Transverse colon (tissue), 4 donors: ENCODE data around the gene KIAA1755. TPM values are rescaled to one million over a fixed set of nuclear protein-coding genes. Genes with fewer than 3 reads are reported as not detected.
A peak's percentile ranks its signal among the peaks of the same experiment; 100 is the strongest.

Experiments
- DNase-seq: peaks from one replicate; pipeline ENCODE4 v3.0.0-alpha.2; 2019
- H3K27ac ChIP-seq, 4 donors: fragments of 200-600 bp; sonication (generic); 2 replicates each; pipeline ENCODE4 v1.5.1; 2016 to 2018; ENCODE audit warnings: inconsistent platforms in 4 of 4
- H3K27me3 ChIP-seq: fragments of 200-600 bp; sonication (generic); 2 replicates; pipeline ENCODE4 v1.5.1; 2017; ENCODE audit warnings: inconsistent platforms
- H3K36me3 ChIP-seq, 4 donors: fragments of 200-600 bp; sonication (generic); 2 replicates each; pipeline ENCODE4 v1.5.1; 2017 to 2019; ENCODE audit warnings: inconsistent platforms in 4 of 4
- H3K4me1 ChIP-seq, 4 donors: fragments of 200-600 bp; sonication (generic); 2 replicates each; pipeline ENCODE4 v1.5.1; 2017 to 2020; ENCODE audit warnings: inconsistent platforms in 4 of 4
- H3K4me3 ChIP-seq, 4 donors: fragments of 200-600 bp; sonication (generic); 1 replicate in 1 of 4; 2 replicates in 3 of 4; pipeline versions ENCODE4 v1.5.1 to v1.6.1; 2017 to 2019; ENCODE audit warnings: inconsistent platforms in 4 of 4
- H3K9me3 ChIP-seq, 2 donors: fragments of 200-600 bp; sonication (generic); 2 replicates each; pipeline ENCODE4 v1.5.1; 2017 to 2019; ENCODE audit warnings: inconsistent platforms in 2 of 2
- EP300 ChIP-seq: sonication (generic); formaldehyde crosslinking; IDR thresholded peaks from one replicate; pipeline ENCODE4 v1.6.1; 2017; ENCODE audit warnings: antibody characterized with exemption, low read depth
- POLR2A ChIP-seq: fragments of 450-650 bp; IDR thresholded peaks from one replicate; pipeline ENCODE4 v1.6.1; 2016; ENCODE audit warnings: antibody characterized with exemption, mild to moderate bottlenecking, moderate library complexity
- POLR2AphosphoS5 ChIP-seq, 3 donors: sonication (generic); formaldehyde crosslinking; IDR thresholded peaks; one replicate each; pipeline ENCODE4 v1.6.1; 2016; ENCODE audit warnings: antibody characterized with exemption in 3 of 3
- WGBS, 2 donors: methylation state at CpG; one replicate each; pipeline ENCODE4 v1.1.5; 2018; ENCODE audit warnings: low coverage in 1 of 2; 5-methylcytosine and 5-hydroxymethylcytosine counted together
- in situ Hi-C, 4 donors: fragments of 200-750 bp; cut with MboI; loops; one replicate each; pipeline versions ENCODE4 v1.15.0 to v1.15.1; 2017; ENCODE audit warnings: low sequenced_read_pairs in 3 of 4, low pct_ligation_motif_present in 1 of 4, low pct_unique_long_range_greater_than_20kb in 1 of 4
- intact Hi-C: fragments of 100-400 bp; cut with DNase I; formaldehyde crosslinking; loops from one replicate; pipeline ENCODE4 v1.15.1; 2023; ENCODE audit warnings: low total_unique reads
- total RNA-seq, 4 donors: library from RNA; depleted of rRNA; stranded (reverse); fragments of >200 nt; gene quantifications; one replicate each; pipeline ENCODE4 v1.1.0, GENCODE V29; 2016
- TF ChIP-seq, protein P1 (sequence below), 5 experiments: fragments of 200-600 bp in 3 of 5; fragments of 450-650 bp in 2 of 5; sonication (generic) in 3 of 5; IDR thresholded peaks; 1 replicate in 2 of 5; 2 replicates in 3 of 5; pipeline ENCODE4 v1.5.1; 2016 to 2017; ENCODE audit warnings: antibody characterized with exemption in 5 of 5, inconsistent platforms in 3 of 5, mild to moderate bottlenecking in 2 of 5, moderate library complexity in 1 of 5

KIAA1755 gene
- total RNA-seq, 4 donors from 2014 or later, result 1.6 to 20.2 (median 3.7) TPM

DNA sequence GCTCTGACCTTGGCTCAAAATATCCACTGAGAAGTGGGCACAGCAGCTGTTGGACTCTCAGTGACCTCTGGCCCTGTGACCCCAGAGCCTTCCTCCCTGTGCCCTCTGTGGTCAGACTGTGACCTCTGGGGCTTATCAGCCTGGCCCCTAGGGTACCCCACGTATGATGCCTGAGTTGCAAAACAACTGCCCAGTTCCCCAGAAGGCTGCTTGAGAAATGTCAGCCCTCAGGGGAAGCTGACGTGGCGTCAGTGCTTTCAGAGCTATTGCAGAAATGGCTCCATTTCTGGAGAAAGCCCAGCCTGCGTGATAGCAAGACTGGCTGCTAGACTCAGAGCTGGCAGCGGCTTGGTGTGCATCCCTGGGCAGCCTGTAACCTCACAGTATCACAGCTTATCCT lies 63.9 kb downstream of the KIAA1755 start:
- no peaks in the 10 kb centered on the region for H3K36me3 ChIP-seq
- intact Hi-C loops, result no loop called here
- H3K9me3 ChIP-seq, result no peaks in the 10 kb centered on the region
- H3K27me3 ChIP-seq, result no peaks in the 10 kb centered on the region
- peak; percentile 14 for DNase-seq
- H3K4me1 ChIP-seq, result no peaks in the 10 kb centered on the region
- in situ Hi-C loops, result no loop called here
- TF ChIP-seq POLR2AphosphoS5 (IDR thresholded peaks at IDR 0.05), result peak in 1 of 3 donors; percentile 10
- no peak for TF ChIP-seq POLR2A
- peak overlapping the region in 1 of 4 donors; percentile 9 for H3K27ac ChIP-seq
- 28% methylated on average over 5 of the region's 5 CpGs; no CpG with 5 or more reads in 1 of the 2 donors for WGBS, 2 donors
- no peak overlapping the region for H3K4me3 ChIP-seq

DNA sequence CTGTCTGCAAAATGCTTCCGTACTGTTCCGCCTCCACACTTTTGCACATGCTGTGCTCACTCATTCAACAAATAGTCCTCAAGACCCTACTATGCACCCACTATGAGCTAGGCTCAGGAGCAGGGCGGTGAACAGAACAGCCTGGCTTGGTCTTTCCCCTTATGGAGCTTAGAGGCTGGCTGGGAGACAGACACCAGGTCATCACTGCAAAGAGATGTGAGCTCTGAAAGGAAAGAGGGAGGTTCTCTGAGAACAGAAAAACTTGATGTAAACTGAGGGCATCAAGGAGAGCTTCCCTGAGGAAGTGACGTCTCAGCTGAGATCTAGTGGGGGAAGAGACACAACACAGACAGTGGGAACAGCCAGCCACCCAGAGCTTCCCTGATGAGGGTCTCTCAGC lies 64.5 kb downstream of the KIAA1755 start:
- H3K27ac ChIP-seq, result peak overlapping the region in 1 of 4 donors; percentile 9

DNA sequence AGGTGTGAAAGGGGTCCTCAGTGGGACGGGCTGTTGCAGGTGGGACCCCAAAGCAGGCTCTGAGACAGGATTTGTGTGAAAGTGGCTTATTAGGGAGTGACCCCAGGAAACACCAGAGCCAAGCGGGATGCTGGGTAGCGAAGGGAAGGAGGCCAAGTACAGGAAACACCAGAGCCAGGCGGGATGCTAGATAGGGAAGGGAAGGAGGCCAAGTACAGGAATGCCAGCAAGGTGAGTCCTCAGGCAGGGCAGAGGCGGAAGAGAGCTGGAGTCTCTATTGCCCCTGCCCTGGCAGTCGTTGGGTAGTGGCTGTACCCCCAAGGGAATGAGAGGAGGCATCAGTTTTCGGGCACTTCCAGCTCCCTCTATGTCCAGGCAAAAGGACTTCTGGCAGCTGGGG lies 65.0 kb downstream of the KIAA1755 start:
- Histone ChIP-seq H3K27ac (no peak overlapping the region), H3K4me1 (no peaks in the 10 kb centered on the region), H3K36me3 (no peaks in the 10 kb centered on the region), H3K4me3 (no peak overlapping the region), H3K9me3 (no peaks in the 10 kb centered on the region), H3K27me3 (no peaks in the 10 kb centered on the region)
- no peak for DNase-seq
- in situ Hi-C loops, result no loop called here
- TF ChIP-seq POLR2AphosphoS5 (IDR thresholded peaks at IDR 0.05), result no peak
- no peak for TF ChIP-seq POLR2A
- TF ChIP-seq EP300, result no peak
- TF ChIP-seq, protein P1, sequence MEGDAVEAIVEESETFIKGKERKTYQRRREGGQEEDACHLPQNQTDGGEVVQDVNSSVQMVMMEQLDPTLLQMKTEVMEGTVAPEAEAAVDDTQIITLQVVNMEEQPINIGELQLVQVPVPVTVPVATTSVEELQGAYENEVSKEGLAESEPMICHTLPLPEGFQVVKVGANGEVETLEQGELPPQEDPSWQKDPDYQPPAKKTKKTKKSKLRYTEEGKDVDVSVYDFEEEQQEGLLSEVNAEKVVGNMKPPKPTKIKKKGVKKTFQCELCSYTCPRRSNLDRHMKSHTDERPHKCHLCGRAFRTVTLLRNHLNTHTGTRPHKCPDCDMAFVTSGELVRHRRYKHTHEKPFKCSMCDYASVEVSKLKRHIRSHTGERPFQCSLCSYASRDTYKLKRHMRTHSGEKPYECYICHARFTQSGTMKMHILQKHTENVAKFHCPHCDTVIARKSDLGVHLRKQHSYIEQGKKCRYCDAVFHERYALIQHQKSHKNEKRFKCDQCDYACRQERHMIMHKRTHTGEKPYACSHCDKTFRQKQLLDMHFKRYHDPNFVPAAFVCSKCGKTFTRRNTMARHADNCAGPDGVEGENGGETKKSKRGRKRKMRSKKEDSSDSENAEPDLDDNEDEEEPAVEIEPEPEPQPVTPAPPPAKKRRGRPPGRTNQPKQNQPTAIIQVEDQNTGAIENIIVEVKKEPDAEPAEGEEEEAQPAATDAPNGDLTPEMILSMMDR (IDR thresholded peaks at IDR 0.05), result no peak
- 83% methylated on average over 7 of the region's 7 CpGs; no CpG with 5 or more reads in 1 of the 2 donors for WGBS, 2 donors
- intact Hi-C loops, result no loop called here

More for the DNA sequence above, 64.5 kb downstream of the KIAA1755 start:
- Histone ChIP-seq H3K4me1 (no peaks in the 10 kb centered on the region), H3K36me3 (no peaks in the 10 kb centered on the region), H3K4me3 (no peak overlapping the region), H3K9me3 (no peaks in the 10 kb centered on the region), H3K27me3 (no peaks in the 10 kb centered on the region)
- no peak for DNase-seq
- WGBS, 2 donors, result 50 to 89% methylated on average over 1 to 4 of the region's 4 CpGs
- TF ChIP-seq, protein P1 (IDR thresholded peaks at IDR 0.05), result no peak
- TF ChIP-seq POLR2A (no peak), EP300 (no peak), POLR2AphosphoS5 (IDR thresholded peaks at IDR 0.05) (no peak)
- intact Hi-C loops (no loop called here), in situ Hi-C loops (no loop called here)

DNA sequence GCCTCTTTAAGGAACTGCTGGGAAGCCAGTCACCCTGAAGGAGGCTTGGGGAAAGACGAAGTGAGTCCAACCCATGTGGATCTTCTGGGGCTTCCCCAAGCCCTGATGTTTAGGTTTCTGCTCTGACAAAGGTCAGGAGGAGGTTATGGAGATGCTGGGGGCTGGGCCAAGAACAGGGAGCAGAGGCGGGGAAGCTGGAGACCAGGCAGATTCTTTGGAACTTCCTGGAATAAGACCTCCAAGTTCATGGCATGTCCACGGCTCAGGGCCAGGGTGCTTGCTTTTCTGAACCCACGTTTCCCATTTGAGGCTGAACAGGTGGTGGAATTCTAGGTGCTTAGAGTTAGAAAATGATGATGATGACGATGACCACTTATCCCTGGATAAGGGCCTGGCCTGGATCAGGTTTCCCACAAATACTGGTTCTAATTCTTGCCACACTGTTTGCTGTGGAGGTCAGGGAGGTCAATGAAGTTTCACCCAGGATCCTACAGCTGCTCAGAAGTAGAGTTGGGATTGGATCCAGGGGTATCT lies 65.5 kb downstream of the KIAA1755 start:
- Histone ChIP-seq H3K36me3 (no peaks in the 10 kb centered on the region), H3K27ac (no peak overlapping the region), H3K4me3 (no peak overlapping the region), H3K4me1 (no peaks in the 10 kb centered on the region), H3K9me3 (no peaks in the 10 kb centered on the region), H3K27me3 (no peaks in the 10 kb centered on the region)
- in situ Hi-C loops, result no loop called here
- TF ChIP-seq POLR2AphosphoS5 (IDR thresholded peaks at IDR 0.05), result no peak
- no peak for TF ChIP-seq EP300
- TF ChIP-seq POLR2A, result no peak
- TF ChIP-seq, protein P1 (IDR thresholded peaks at IDR 0.05), result no peak
- no peak for DNase-seq
- intact Hi-C loops, result no loop called here
- 71 to 83% methylated on average over 1 to 5 of the region's 5 CpGs for WGBS, 2 donors
